Measurements from ENCODE around the gene CRMP1.
"Not testable (repeated sequence)": the region's sequence is repeated elsewhere in the genome, so short reads cannot be mapped to it uniquely, and the experiment has no call there.

Gene CRMP1

GRCh38 chr4:5839751-5840674, 52.9 kb downstream of the CRMP1 start:
- peak overlapping the region; percentile 21 for H3K4me3 ChIP-seq (ENCODE audit: control insufficient read depth, low read depth, low read length)
- TF ChIP-seq CTCF (conservative IDR thresholded peaks at IDR 0.05; ENCODE audit: control insufficient read depth, insufficient read depth, low read depth, low read length): no peak
- DNase-seq (ENCODE audit: low read depth): peak; percentile 59

- no peak for DNase-seq (ENCODE audit: low read depth)
- no peak overlapping the region for H3K4me3 ChIP-seq (ENCODE audit: control insufficient read depth, low read depth, low read length)
- no peak for TF ChIP-seq CTCF (conservative IDR thresholded peaks at IDR 0.05; ENCODE audit: control insufficient read depth, insufficient read depth, low read depth, low read length)
These were observed 53.6 kb downstream of the CRMP1 start for GRCh38 chr4:5839332-5839731.

- not testable (repeated sequence) for DNase-seq (ENCODE audit: low read depth); H3K4me3 ChIP-seq (ENCODE audit: control insufficient read depth, low read depth, low read length)
These were observed 55.4 kb downstream of the CRMP1 start for GRCh38 chr4:5837483-5837882.

GRCh38 chr4:5836943-5837342, 55.9 kb downstream of the CRMP1 start:
- TF ChIP-seq CTCF (conservative IDR thresholded peaks at IDR 0.05; ENCODE audit: control insufficient read depth, insufficient read depth, low read depth, low read length): no peak
- H3K4me3 ChIP-seq (ENCODE audit: control insufficient read depth, low read depth, low read length): no peak overlapping the region
- no peak for DNase-seq (ENCODE audit: low read depth)

- no peak for TF ChIP-seq CTCF (conservative IDR thresholded peaks at IDR 0.05; ENCODE audit: control insufficient read depth, insufficient read depth, low read depth, low read length)
- no peak overlapping the region for H3K4me3 ChIP-seq (ENCODE audit: control insufficient read depth, low read depth, low read length)
- no peak for DNase-seq (ENCODE audit: low read depth)
These were observed 64.9 kb downstream of the CRMP1 start for GRCh38 chr4:5828005-5828391.

- no peak overlapping the region for H3K4me3 ChIP-seq (ENCODE audit: control insufficient read depth, low read depth, low read length)
- TF ChIP-seq CTCF (conservative IDR thresholded peaks at IDR 0.05; ENCODE audit: control insufficient read depth, insufficient read depth, low read depth, low read length): no peak
- DNase-seq (ENCODE audit: low read depth): peak; percentile 70
These were observed 65.5 kb downstream of the CRMP1 start for GRCh38 chr4:5827108-5828004.
